WERI-Rb-1 (cell line): ENCODE data around the gene POPDC2.
A peak's percentile ranks its signal among the peaks of the same experiment; 100 is the strongest.
"Not testable (repeated sequence)": the region's sequence is repeated elsewhere in the genome, so short reads cannot be mapped to it uniquely, and the experiment has no call there.

Source experiments
- DNase-seq: peaks from one replicate; pipeline ENCODE4 v3.0.0-alpha.2; 2020
- H3K27ac ChIP-seq: fragments of 250-450 bp; sonication (Bioruptor Pico); 2 replicates; pipeline ENCODE4 v1.5.1; 2020; ENCODE audit warnings: mild to moderate bottlenecking, moderate library complexity
- H3K27me3 ChIP-seq: fragments of 250-450 bp; sonication (Bioruptor Pico); 2 replicates; pipeline ENCODE4 v1.5.1; 2021; ENCODE audit warnings: mild to moderate bottlenecking, low read depth, moderate library complexity; ENCODE audit not compliant: insufficient read depth, severe bottlenecking
- H3K36me3 ChIP-seq: fragments of 250-450 bp; sonication (Bioruptor Pico); 2 replicates; pipeline ENCODE4 v1.5.1; 2020; ENCODE audit warnings: mild to moderate bottlenecking, moderate library complexity
- H3K4me3 ChIP-seq: 2 replicates; pipeline ENCODE4 v1.5.1; 2011; ENCODE audit warnings: low read depth, mild to moderate bottlenecking, control low read depth, low read length
- H3K9me3 ChIP-seq: fragments of 250-450 bp; sonication (Bioruptor Pico); 2 replicates; pipeline ENCODE4 v1.5.1; 2021; ENCODE audit warnings: mild to moderate bottlenecking, moderate library complexity; ENCODE audit not compliant: severe bottlenecking
- TF ChIP-seq, protein P1 (sequence below): IDR thresholded peaks from 2 replicates; pipeline ENCODE4 v1.5.1; 2011; ENCODE audit warnings: low read depth, mild to moderate bottlenecking, control low read depth, inconsistent platforms, low read length

POPDC2 gene

DNA sequence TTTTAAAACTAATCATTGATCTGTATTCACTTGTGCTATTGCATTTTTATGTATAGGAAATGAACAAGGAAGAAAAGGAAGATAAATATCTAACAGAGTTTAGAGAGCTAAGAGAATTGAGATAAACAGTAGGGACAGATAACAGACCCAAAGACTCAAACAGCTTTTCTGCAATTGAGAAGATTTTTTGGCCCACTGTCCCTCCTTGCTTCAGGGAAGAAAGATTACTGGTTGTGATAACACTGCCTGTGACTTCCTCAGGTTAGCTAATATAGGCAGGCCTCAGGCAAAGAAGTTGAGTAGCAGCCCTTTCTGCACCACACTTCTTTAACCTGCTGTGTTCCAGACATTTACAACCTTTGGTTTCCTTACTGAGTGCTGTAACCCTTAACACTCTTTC is 19.5 kb upstream of the POPDC2 start:
- Histone ChIP-seq H3K27me3 (no peaks in the 10 kb centered on the region), H3K9me3 (no peaks in the 10 kb centered on the region), H3K4me3 (no peak overlapping the region), H3K27ac (no peak overlapping the region), H3K36me3 (peaks cover 6% of the 10 kb centered on the region)
- TF ChIP-seq, protein P1, sequence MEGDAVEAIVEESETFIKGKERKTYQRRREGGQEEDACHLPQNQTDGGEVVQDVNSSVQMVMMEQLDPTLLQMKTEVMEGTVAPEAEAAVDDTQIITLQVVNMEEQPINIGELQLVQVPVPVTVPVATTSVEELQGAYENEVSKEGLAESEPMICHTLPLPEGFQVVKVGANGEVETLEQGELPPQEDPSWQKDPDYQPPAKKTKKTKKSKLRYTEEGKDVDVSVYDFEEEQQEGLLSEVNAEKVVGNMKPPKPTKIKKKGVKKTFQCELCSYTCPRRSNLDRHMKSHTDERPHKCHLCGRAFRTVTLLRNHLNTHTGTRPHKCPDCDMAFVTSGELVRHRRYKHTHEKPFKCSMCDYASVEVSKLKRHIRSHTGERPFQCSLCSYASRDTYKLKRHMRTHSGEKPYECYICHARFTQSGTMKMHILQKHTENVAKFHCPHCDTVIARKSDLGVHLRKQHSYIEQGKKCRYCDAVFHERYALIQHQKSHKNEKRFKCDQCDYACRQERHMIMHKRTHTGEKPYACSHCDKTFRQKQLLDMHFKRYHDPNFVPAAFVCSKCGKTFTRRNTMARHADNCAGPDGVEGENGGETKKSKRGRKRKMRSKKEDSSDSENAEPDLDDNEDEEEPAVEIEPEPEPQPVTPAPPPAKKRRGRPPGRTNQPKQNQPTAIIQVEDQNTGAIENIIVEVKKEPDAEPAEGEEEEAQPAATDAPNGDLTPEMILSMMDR: no peak
- no peak for DNase-seq

DNA sequence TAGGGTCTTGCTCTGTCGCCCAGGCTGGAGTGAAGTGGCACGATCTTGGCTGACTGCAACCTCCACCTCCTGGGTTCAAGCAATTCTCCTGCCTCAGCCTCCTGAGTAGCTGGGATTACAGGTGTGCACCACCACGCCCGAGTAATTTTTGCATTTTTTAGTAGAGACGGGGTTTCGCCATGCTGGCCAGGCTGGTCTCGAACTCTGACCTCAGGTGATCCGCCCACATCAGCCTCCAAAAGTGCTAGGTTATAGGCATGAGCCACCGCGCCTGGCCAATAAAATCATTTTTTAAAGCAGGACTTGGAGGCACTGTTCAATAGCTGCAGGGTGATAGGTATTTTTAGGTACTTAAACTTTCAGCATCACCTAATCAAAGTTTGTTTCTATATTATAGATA is 17.8 kb upstream of the POPDC2 start:
- not testable (repeated sequence) for H3K27me3 ChIP-seq, H3K27ac ChIP-seq, DNase-seq, H3K9me3 ChIP-seq, H3K4me3 ChIP-seq
- peaks cover 16% of the 10 kb centered on the region for H3K36me3 ChIP-seq

DNA sequence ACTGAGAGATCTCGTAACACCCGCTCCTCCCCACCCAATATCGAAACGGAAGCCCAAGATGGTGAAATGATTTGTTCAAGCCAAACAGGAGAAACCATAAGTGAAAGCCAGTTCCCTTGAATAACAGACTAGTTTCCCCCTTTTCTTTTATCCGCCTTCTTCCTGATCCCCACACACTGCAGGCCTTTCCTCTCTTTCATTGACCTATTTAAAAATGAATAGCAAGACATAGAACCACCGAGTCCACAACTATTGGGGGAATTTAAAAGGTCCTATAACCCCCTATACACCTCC is 17.2 kb upstream of the POPDC2 start:
- no peak for DNase-seq
- Histone ChIP-seq H3K4me3 (peak overlapping the region; percentile 81), H3K27me3 (no peaks in the 10 kb centered on the region), H3K27ac (peak overlapping the region; percentile 92), H3K9me3 (no peaks in the 10 kb centered on the region), H3K36me3 (peaks cover 21% of the 10 kb centered on the region)
- TF ChIP-seq, protein P1: no peak

DNA sequence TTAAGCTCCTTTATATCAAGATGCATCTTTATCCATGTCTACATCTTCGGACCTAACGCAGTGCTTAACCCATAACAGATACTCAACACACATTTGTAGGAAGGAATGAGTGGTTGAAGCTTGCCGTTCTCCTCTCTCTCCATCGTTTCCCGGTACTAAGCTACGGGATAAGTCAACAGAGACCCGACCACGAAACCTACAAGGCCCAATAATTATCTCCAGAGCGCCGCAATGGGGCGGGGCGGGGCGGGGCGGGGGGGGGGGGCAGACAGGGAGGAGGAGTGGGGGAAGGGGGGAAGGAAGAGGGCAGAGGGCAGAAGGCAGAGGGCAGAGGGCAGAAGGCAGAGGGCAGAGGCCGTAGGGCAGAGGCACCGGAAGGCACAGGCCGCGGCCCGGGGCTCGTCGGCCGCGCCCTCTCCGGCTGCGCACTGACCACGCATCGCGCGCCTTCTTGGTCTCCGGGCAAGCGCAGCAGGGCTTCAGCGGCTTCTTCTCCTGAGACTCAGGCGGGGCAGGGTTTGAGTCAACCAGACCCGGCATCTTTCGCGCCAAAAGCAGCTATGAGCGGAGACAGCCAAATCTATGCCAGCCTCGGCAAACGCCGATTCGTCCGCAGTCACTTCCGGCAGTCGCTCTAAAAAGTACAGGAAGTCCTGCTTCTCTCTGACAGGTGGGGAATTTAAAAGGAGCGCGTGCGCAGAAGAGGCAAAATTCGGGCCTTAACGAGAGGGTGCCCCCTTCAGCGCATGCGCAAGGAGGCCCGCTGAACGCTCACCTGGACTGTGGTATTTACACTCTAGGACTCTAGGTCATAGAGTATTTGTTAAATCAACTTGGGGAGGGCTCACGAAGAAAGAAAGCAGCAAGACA is 16.6 kb upstream of the POPDC2 start, which contains the start of gene COX17:
TSS of gene COX17 (minus strand) at position 636 of the 870 bp plus-strand sequence. CDS start at position 540, 96 bp downstream.
- Histone ChIP-seq H3K27ac (peak within 1 kb of the TSS; percentile 92), H3K4me3 (peak within 1 kb of the TSS; percentile 81), H3K9me3 (no peaks in the 10 kb centered on the region), H3K36me3 (peaks cover 26% of the 10 kb centered on the region), H3K27me3 (no peaks in the 10 kb centered on the region)
- peak; percentile 95 for DNase-seq
- TF ChIP-seq, protein P1: no peak

DNA sequence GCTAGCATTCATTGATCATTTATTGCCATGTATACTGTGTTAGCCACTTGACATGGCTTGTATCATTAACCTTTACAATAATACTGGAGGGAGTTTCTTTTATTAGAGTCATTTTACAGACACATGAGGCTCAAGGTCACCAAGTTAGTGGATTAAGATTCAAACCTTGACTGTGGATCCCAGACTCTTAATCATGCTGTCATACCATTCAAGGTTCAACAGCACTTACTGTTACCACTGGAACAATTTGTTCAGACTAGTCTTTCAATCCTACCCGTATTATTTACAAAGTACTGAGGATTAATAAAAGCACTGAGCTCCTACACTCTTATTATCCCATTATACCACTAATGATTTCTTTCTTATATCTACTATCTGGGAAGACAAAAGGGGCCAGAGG is 15.6 kb upstream of the POPDC2 start:
- TF ChIP-seq, protein P1: no peak
- DNase-seq: no peak
- Histone ChIP-seq H3K9me3 (no peaks in the 10 kb centered on the region), H3K27me3 (no peaks in the 10 kb centered on the region), H3K4me3 (peak overlapping the region; percentile 81), H3K36me3 (peaks cover 31% of the 10 kb centered on the region), H3K27ac (no peak overlapping the region; the same call in 1 of the 2 replicates)

DNA sequence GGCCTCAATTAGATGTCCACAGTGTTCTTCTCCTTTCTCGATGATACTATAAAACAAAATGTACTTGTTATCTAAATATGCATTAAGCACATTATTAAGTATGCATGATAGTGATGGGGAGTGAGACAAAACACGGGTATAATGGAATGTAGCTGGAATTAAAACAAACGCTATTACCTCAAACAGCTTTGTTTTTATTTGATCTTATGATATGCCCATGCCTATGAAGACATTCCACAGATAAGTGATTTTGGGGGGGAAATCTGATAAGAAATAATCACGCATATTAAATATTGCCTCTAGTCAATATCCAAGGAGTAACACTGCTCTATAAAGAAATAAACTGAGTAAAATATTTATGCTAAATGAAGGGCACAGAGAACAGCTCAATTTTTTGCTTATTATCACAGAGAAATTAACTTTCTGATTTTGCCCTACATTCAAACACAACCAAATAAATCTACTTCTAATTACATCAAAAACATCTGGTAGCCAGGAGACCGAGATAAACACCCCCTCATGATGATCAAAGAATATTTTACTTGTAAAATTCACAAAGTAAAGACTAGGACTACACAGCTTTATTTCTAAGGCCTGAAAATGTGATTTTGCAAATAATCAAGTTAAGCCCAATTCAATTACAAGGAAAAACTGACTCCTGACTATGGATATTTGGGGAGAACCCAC is 14.9 kb upstream of the POPDC2 start:
- no peaks in the 10 kb centered on the region for H3K9me3 ChIP-seq
- peaks cover 32% of the 10 kb centered on the region for H3K36me3 ChIP-seq
- no peak overlapping the region for H3K4me3 ChIP-seq
- TF ChIP-seq, protein P1: no peak
- H3K27me3 ChIP-seq: no peaks in the 10 kb centered on the region
- no peak overlapping the region for H3K27ac ChIP-seq
- DNase-seq: no peak
